CD4-positive, alpha-beta T cell treated with Interleukin-6 for 4 hours (primary cell): ENCODE results near the gene GPR137.
A peak's percentile ranks its signal among the peaks of the same experiment; 100 is the strongest.

Source experiments
- DNase-seq: peaks from one replicate; pipeline ENCODE4 v3.0.0-alpha.2; 2020; ENCODE audit warnings: mixed read lengths

Gene GPR137

DNA sequence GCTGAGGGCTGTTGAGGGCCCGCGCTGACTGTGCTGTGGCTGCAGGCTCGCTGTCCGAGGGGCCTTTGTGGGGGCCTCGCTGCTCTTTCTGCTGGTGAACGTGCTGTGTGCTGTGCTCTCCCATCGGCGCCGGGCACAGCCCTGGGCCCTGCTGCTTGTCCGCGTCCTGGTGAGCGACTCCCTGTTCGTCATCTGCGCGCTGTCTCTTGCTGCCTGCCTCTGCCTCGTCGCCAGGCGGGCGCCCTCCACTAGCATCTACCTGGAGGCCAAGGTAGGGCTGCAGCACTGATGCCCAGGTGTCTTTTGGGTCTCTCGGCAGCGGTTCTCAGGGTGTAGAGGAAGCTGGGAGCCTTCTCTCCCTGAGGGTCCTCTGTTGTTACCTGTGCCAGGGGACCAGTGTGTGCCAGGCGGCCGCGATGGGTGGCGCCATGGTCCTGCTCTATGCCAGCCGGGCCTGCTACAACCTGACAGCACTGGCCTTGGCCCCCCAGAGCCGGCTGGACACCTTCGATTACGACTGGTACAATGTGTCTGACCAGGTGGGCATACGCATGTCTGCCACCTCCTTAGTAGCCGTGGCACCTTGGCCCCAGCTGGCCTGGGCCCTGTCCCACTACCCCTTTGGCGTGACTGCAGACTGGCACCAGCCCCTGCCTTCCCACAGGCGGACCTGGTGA is 2.2 kb downstream of the GPR137 start:
- no peak for DNase-seq

DNA sequence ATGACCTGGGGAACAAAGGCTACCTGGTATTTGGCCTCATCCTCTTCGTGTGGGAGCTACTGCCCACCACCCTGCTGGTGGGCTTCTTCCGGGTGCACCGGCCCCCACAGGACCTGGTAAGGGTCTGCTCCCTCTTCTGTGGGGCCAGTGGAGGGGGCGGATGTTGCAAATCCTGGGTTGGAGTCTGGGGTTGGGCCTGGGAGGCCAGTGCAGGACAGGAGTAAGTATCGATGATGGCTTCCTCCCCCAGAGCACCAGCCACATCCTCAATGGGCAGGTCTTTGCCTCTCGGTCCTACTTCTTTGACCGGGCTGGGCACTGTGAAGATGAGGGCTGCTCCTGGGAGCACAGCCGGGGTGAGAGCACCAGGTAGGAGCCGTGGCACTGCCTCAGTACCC is 2.7 kb downstream of the GPR137 start:
- no peak for DNase-seq

DNA sequence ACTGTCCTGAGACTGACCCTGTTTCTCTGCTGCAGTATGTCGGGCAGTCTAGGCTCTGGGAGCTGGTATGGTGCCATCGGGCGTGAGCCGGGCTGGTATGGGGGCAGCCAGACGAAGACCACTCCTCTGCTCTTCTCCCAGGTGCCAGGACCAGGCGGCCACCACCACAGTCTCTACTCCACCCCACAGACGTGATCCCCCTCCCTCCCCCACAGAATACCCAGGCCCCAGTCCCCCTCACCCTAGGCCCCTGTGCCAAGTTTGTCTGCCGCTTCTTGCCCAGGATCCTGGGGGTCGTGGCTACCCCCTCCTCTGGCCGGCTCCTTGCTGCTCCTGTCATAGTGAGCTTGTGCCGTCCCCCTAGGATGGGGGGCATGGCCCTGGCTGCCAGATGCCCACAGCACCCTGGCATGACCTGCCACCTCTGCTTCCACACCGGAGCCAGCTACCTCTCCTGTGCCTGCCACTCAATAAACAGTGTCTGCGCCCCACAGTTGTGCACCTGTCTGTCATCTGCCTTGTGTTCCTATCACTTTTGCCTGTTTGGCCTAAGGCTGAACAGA is 3.4 kb downstream of the GPR137 start:
- DNase-seq: no peak

DNA sequence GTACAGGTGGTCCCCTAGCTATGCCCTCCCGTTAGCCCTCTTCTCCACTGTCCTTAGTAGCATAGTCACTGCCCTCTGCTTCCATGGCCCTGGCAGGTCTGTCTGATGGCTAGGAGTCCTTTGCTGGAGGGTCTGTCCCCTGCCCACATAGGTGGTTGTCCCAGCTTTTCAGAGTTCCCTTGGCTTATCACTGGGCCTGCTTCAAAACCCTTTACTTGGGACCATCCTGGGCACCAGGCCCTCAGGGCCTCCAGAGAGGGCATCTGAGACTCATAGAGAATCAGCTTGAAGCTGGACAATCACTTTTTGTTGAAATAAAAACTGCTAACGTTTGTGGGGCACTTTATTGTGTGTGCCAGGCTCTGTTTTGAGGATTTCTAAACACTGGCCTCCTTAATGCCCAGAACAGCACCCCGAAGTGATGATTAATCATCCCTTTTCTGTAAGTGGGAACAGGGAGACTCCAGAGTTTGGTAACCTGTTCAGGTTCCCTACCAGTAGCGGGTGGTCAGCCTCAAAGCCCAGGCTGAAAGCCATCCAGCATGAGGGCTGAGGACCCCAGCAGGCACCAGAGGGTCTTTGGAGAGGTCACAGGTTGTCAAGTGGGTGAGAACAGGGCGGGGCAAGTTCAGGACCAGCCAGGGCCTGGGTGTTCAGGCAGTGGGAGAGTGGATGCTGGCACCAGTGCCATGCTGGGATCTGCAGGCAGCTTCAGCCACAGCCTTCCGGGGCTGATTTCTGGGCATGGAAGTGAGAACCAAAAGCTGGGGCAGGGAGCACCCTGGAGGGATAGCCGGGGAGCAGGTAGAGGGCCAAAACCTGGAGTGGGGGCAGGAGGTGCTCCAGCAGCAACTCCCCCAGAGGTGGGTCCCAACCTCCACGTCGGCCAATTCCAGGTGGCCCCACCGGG is 5.0 kb downstream of the GPR137 start:
- no peak for DNase-seq

DNA sequence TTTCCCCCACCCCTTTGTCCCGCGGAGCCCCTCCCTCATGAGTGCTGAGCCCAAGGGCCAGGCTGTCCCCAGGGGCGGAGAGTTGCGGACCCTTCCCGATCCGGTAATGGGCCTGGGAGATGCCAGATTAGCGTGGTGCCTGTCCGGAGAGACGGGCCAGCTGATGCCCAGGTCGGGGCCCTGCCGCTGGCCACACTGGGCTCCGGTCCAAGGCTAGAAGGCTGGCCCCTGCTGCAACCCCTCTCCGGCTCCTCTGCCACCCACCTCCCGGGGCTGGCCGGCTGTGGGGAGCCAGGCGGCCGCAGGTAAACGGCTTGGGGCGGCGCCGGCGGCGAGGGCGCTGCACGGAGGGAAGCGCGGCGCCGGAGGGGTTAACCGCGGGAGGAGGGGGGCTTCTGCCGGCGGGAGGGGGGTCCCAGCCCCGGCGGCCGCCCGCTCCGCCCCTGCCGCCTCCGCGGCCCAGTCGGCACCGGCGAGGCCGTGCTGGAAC is 5.7 kb downstream of the GPR137 start, which contains the start of gene KCNK4:
Gene KCNK4, plus strand, starts transcription at position 41 of the 490 bp plus-strand sequence. CDS start 1,717 bp downstream, outside the sequence.
- DNase-seq: no peak

DNA sequence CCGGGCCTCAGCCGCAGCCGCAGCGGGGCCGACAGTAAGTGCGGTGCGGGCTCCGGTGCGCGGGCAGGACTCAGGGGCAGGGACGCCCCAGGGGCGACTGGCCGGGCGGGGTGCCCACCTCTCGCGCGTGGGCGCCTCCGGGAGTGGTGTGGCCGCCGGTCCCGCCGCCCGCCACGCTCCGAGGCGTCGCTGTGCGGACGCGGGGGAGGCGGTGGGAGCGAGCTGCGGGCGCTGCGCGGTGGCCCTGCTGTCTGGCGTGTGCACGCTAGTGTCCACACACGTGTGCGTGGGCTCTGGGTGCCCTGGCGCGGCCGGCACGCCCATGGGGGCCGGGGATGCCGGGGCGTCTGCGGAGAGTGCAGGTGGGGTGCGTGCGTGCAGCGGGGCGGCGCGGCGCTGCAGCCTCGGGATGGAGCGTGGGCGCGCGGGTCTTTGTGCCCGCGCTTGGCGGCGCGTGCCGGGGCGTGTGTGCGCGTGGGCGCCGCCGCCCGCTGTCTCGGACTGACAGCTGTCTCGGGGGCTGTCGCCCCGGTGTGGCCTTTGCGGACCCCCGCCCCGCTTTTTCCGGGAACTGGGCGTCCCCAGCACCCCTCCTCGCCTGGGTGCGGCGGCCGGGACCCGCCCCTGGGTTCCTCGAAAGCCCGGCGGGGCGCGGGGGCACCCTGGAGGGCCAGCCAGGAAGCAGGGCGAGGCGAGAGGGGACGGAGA is 6.3 kb downstream of the GPR137 start:
- no peak for DNase-seq

DNA sequence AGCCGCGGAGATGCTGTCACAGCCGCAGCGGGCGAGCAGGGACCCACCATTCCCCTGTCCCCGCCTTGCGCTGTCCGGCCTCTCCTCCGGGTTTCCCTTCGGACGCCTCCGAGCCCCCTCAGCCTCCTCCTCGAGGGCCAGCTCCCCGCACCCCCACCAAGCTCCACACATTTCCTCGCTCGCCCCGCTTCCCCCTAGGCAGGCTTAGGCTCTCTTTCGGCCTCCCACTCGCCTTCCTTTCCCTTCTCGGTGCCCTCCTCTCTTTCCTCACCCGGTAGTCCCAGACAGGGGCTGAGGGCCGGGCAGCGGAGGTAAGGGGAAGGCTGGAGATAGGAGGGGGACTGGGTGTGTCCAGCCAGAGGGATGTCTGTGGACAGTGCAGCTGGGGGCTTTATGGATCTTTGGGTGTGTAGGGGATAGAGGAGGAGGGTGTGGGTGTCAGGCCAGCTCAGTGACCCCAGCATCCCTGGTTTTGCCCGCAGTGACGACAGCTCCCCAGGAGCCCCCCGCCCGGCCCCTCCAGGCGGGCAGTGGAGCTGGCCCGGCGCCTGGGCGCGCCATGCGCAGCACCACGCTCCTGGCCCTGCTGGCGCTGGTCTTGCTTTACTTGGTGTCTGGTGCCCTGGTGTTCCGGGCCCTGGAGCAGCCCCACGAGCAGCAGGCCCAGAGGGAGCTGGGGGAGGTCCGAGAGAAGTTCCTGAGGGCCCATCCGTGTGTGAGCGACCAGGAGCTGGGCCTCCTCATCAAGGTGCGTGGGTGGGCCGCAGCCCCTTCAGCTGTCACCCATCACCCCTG is 7.0 kb downstream of the GPR137 start:
- no peak for DNase-seq

DNA sequence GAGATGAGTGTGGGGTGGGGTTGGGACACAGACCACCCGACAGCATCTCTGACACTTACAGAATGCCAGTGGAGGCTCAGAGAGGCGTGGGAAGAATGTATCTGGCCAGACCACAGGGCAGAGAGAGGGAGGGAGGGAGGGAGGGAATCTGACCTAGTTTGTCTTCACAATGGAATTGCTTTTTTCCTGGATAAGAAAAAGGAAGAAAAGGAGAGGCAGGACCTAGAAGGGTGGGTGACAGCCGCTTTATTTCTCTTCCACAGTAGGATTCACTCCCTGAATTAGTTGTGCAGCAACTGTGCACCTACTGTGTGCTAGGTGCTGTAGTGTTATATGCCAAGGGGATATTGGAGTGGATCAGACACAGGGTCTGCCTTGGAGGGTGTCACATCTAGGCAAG is 9.1 kb downstream of the GPR137 start:
- no peak for DNase-seq

DNA sequence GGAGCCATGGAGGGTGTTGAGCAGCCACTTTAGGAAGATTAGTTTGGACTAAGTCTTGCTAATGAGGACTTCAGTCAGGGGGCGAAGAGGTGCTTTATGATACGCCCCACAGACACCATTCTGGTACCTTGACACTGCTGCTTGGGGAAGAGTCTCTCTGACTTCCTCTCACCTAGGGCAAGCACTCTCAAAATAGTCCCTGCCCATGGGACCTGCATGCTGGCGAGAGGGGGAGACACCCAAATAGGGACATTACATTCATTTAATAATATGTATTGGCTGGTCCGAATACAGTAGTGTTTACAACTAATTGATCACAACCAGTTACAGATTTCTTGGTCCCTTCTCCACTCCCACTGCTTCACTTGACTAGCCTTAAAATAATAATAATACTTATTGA is 10.1 kb downstream of the GPR137 start:
- DNase-seq: no peak

DNA sequence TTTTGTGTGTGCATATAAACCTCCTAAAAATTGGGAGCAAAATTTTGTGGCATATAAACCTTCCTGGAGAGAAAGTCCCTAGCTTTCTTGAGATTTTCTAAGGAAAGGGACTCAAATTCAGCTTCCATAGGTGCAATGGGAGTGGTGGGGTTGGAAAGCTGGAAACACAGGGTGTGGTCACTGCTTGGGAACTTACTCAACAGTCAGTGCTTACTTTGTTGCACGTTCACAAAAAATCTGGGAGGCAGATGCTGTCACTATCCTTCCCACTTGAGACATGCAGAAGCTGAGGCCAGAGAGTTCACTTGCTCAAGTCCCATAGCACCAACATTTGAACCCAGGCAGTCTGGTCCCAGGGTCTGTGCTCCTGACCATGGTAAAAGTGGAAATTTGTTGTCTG is 10.6 kb downstream of the GPR137 start:
- DNase-seq: no peak

DNA sequence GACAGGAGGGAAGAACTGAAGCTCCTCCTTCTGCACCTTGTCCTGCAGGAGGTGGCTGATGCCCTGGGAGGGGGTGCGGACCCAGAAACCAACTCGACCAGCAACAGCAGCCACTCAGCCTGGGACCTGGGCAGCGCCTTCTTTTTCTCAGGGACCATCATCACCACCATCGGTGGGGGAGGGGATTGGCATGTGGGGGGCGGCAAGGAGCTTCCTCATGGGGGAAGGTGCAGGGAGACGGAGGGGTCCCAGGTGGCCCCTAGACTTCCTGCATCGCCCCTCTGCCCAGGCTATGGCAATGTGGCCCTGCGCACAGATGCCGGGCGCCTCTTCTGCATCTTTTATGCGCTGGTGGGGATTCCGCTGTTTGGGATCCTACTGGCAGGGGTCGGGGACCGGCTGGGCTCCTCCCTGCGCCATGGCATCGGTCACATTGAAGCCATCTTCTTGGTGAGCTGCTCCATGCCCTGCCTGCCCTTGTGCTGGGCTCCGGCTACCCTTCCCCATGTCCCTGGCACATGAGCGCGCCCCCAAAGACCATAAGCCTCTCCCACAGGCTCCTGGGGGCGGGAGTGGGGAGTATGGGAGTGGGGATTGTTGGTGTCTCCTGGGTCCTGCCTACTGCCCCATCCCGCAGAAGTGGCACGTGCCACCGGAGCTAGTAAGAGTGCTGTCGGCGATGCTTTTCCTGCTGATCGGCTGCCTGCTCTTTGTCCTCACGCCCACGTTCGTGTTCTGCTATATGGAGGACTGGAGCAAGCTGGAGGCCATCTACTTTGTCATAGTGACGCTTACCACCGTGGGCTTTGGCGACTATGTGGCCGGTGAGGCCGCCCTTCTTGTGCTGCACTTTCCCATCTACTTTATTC is 11.4 kb downstream of the GPR137 start:
- DNase-seq: no peak

DNA sequence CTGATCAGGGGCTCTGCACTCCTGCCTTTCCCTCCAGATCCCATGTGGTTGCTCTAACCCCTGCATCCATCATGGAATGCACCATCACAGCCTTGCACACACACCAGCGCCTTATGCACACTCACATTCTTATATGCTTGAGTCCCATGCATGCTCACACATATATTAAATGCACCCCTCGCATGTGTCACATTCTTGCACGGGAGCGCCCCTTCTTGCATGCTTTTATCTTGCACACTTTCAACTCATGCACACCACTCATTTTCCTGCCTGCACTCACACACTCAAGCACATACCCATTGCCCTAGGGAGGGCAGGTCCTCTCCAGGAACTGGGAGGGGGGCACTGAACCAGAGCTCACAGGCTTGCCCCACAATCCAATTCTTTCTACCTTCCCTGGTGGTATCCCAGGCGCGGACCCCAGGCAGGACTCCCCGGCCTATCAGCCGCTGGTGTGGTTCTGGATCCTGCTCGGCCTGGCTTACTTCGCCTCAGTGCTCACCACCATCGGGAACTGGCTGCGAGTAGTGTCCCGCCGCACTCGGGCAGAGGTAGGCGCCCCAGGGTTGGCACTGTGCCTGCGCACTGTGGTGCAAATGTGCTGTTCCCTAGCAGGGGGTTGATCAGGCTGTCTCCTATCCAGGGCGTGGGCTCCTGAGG is 12.2 kb downstream of the GPR137 start:
- no peak for DNase-seq

DNA sequence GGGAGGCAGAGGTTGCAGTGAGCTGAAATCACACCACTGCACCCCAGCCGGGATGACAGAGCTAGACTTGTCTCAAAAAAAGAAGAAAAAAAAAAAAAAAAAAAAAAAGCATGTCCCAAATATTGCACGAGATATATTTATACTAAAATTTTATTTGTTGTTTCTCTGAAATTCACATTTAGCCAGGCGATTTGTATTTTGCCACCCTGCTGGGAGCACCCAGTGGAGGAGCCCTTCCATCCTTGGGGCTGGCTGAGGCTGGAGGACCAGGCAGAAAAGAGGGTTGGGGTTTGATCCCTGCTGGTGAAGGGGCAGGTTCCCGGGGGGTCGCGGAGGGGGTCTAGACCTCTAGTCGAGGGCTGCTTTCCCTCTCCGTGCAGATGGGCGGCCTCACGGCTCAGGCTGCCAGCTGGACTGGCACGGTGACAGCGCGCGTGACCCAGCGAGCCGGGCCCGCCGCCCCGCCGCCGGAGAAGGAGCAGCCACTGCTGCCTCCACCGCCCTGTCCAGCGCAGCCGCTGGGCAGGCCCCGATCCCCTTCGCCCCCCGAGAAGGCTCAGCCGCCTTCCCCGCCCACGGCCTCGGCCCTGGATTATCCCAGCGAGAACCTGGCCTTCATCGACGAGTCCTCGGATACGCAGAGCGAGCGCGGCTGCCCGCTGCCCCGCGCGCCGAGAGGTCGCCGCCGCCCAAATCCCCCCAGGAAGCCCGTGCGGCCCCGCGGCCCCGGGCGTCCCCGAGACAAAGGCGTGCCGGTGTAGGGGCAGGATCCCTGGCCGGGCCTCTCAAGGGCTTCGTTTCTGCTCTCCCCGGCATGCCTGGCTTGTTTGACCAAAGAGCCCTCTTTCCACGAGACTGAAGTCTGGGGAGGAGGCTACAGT is 13.6 kb downstream of the GPR137 start:
- DNase-seq: no peak

DNA sequence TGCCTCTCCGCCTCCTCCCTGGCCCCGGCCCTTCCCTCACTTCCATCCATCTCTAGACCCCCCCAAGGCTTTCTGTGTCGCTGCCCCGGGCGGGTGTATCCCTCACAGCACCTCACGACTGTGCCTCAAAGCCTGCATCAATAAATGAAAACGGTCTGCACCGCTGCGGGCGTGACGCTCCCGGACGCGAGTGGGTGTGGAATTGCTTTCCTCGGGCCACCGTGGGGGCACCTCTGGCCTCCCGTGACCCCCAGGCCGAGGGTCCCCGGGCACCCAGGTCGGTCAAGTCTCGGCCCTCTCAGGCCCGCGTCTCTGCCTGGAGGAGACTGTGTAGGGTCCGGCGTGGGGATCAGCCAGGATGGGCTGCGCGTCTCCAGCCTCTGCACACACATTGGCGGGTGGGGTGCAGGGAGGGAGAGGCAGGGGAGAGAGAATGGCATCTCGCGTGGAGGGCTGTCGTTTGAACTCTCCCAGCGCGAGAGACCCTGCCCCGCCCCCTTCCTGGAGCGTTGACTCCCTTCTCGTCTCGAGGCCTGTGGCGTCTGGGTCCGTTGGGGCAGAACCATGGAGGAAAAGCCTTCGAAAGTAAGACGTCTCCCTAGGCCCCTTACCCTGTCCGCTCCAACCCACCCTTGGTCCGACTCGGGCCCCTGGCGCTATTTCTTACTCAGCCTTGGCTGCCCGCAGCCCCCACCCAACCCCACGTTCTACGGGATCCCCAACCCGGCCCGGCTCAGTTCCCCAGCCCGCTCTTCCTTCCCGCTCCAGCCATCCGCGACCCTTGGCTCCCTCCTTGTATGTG is 14.4 kb downstream of the GPR137 start, which contains the start of gene CATSPERZ:
Gene CATSPERZ, plus strand, starts transcription at position 512 of the 802 bp plus-strand sequence. Its CDS starts 53 bp downstream, at position 565.
- peak; percentile 50 for DNase-seq

DNA sequence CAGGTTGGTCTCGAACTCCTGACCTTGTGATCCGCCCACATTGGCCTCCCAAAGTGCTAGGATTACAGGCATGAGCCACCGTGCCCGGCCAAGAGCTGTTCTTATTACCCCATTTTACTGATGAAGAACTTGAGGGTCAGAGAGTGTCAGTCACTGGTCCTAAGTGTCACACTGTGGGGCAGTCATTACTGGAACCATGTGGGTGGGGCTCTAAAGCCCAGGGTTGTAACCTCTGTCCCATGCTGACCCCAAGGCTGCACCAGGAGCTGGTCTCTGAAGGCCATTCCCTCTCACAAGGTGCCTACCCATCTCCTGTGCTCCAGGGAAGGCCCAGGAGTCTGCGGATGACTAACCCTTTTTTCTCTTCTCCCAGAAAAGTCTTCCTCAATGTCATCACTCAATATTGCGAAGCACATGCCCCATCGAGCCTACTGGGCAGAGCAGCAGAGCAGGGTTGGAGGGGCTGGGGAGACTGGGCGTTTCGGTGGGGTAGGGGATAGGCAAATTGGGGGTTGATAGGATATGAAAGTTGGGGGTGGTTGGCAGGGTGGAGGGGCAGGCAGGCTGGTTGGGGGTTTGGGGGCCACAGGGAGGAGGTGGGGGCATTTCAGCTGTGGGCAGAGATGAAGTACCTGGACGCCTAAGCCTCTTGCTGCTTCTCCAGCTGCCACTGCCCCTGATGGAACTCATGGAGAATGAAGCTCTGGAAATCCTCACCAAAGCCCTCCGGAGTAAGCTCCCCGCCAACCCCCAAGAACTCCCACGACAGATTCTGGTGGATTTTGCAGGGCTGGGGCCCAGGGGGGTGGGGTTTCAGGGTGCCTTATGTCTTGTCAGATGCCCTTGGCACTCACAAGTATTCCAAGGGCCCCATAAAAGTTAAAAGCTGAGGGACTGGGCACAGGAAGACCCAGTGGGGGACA is 17.7 kb downstream of the GPR137 start:
- DNase-seq: no peak

DNA sequence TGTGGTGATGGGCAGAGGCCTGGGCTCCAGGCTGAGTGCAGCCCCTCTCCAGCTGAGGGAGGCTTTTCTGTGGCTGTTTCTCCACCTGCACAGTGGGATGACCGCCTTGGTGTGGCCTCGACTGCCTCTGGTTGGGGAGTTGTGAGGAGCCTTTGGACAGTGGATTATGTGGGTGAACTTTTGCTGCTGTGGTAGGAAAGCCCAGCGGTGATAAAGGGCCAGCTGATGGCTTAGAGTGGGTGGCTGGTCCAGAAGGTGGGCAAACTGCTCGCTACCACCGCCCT is 18.3 kb downstream of the GPR137 start:
- no peak for DNase-seq

DNA sequence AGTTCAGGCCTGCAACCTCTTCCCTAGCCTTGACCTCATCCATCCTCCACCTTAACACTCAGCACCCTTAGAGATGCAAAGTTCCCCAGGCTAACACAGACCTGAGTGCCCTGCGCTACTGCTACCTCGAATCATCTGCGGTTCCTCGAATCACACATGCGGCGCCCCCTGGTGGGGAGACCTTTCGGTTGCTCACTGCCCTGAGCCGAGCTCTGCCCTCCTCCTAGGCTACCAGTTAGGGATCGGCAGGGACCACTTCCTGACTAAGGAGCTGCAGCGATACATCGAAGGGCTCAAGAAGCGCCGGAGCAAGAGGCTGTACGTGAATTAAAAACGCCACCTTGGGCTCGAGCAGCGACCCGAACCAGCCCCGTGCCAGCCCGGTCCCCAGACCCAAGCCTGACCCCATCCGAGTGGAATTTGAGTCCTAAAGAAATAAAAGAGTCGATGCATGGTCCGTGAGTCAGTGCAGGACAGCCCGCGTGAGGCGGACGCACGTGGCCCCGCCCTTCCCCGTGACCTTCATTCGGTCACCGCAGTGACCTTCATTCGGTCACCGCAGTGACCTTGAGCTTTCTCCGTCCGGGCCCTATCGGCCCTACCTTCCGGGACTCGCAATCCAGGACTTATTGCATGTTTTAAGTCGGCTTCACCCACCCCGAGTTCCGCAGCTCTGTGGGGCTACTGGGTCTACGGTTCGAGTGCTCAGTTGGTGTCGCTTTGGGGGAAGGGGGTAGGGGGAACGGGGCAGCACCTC is 18.8 kb downstream of the GPR137 start:
- peak; percentile 97 for DNase-seq
